H1 (cell line): ENCODE data around the gene HSCB. TPM values are rescaled to one million over a fixed set of nuclear protein-coding genes. Genes with fewer than 3 reads are reported as not detected.

Experiments used
- BRCA1 ChIP-seq: IDR thresholded peaks from 2 replicates; pipeline ENCODE4 v1.6.1; 2012; ENCODE audit warnings: low read depth, low read length, improper control_type of control experiment
- CTCF ChIP-seq, 3 experiments: IDR thresholded peaks; 1 replicate in 2 of 3; 2 replicates in 1 of 3; pipeline versions ENCODE4 v1.5.1 to v1.6.1; 2011; ENCODE audit warnings: low read length in 3 of 3, mild to moderate bottlenecking in 3 of 3, inconsistent platforms in 2 of 3, low read depth in 1 of 3, moderate library complexity in 1 of 3; ENCODE audit not compliant: insufficient read depth in 1 of 3; ENCODE audit errors: control extremely low read depth in 1 of 3
- FOSL1 ChIP-seq: IDR thresholded peaks from 2 replicates; pipeline ENCODE4 v1.6.1; 2011; ENCODE audit warnings: mild to moderate bottlenecking, low read depth, low read length, moderate library complexity; ENCODE audit not compliant: insufficient read depth
- GTF2F1 ChIP-seq: IDR thresholded peaks from 2 replicates; pipeline ENCODE4 v1.6.1; 2012; ENCODE audit warnings: low read depth, low read length, improper control_type of control experiment, borderline replicate concordance
- MAFK ChIP-seq: IDR thresholded peaks from 2 replicates; pipeline ENCODE4 v1.6.1; 2012; ENCODE audit warnings: low read depth, mild to moderate bottlenecking, improper control_type of control experiment, low read length
- POU5F1 ChIP-seq: IDR thresholded peaks from 2 replicates; pipeline ENCODE4 v1.6.1; 2011; ENCODE audit warnings: low read depth, mild to moderate bottlenecking, low read length, moderate library complexity
- RFX5 ChIP-seq: IDR thresholded peaks from 2 replicates; pipeline ENCODE4 v1.6.1; 2011; ENCODE audit warnings: low read depth, low read length, improper control_type of control experiment, borderline replicate concordance
- SP1 ChIP-seq: IDR thresholded peaks from 2 replicates; pipeline ENCODE4 v1.6.1; 2011; ENCODE audit warnings: low read depth, low read length
- polyA plus RNA-seq, 7 experiments: library from polyadenylated mRNA; depleted of rRNA in 3 of 7; stranded (reverse) in 5 of 7; unstranded in 2 of 7; fragments of >200 nt in 5 of 7; fragments of 200-250 nt in 2 of 7; gene quantifications; 1 replicate in 5 of 7; 2 replicates in 1 of 7; 4 replicates in 1 of 7; pipeline versions ENCODE4 v1.2.1 to v1.2.3, GENCODE V29; 2011 to 2013; ENCODE audit warnings: missing spikeins in 2 of 7, mixed read lengths in 2 of 7
- total RNA-seq: library from RNA; stranded (reverse); fragmentation: NEBNext Ultra II Directional; extraction: Animal tissue kit (Norgen Biotek cat#: 25700); gene quantifications from 2 replicates; pipeline ENCODE4 v1.2.1, GENCODE V29; 2021

The HSCB gene
- total and polyA plus RNA-seq, 2 of the 8 experiments (the other 6 are each of a cell fraction or from before 2014, with no cell fraction given) = 14.7 to 16.6 TPM

GRCh38 chr22:28772633-28773460 lies 31.0 kb downstream of the HSCB start, which contains the start of gene CCDC117 (continued):
- TF ChIP-seq CTCF (IDR thresholded peaks at IDR 0.05; ENCODE audit: control extremely low read depth in 1 of 3, insufficient read depth in 1 of 3, low read depth in 1 of 3, low read length in 3 of 3) (peak in 2 of 3 experiments; percentile 8 to 43; a peak in 1 of 4 replicates), GTF2F1 (no peak), BRCA1 (no peak), RFX5 (no peak), FOSL1 (no peak), SP1 (no peak), POU5F1 (no peak), MAFK (no peak)
